Dendritic cell treated with granulocyte-macrophage colony-stimulating factor and Interleukin-4, amounts not matched to agents 40 ng/mL and 50 ng/mL, for 4 days (primary cell): ENCODE data around the gene CIROP.

ENCODE experiments used
- H3K27ac Mint-ChIP-seq: one replicate; pipeline ENCODE4 v1.8.0; 2022; ENCODE audit warnings: mild to moderate bottlenecking, mixed read lengths
- H3K27me3 Mint-ChIP-seq: one replicate; pipeline ENCODE4 v1.8.0; 2022; ENCODE audit warnings: mild to moderate bottlenecking, mixed read lengths
- H3K36me3 Mint-ChIP-seq: one replicate; pipeline ENCODE4 v1.8.0; 2022; ENCODE audit warnings: low read depth, mixed read lengths
- H3K4me1 Mint-ChIP-seq: one replicate; pipeline ENCODE4 v1.8.0; 2022; ENCODE audit warnings: low read depth, mixed read lengths
- H3K4me3 Mint-ChIP-seq: one replicate; pipeline ENCODE4 v1.8.0; 2022; ENCODE audit warnings: mild to moderate bottlenecking, moderate library complexity, mixed read lengths
- H3K9me3 Mint-ChIP-seq: one replicate; pipeline ENCODE4 v1.8.0; 2022; ENCODE audit warnings: mixed read lengths
- intact Hi-C: fragments of 100-400 bp; cut with micrococcal nuclease; formaldehyde crosslinking; loops from one replicate; pipeline ENCODE4 v1.15.0; 2022

CIROP gene

DNA sequence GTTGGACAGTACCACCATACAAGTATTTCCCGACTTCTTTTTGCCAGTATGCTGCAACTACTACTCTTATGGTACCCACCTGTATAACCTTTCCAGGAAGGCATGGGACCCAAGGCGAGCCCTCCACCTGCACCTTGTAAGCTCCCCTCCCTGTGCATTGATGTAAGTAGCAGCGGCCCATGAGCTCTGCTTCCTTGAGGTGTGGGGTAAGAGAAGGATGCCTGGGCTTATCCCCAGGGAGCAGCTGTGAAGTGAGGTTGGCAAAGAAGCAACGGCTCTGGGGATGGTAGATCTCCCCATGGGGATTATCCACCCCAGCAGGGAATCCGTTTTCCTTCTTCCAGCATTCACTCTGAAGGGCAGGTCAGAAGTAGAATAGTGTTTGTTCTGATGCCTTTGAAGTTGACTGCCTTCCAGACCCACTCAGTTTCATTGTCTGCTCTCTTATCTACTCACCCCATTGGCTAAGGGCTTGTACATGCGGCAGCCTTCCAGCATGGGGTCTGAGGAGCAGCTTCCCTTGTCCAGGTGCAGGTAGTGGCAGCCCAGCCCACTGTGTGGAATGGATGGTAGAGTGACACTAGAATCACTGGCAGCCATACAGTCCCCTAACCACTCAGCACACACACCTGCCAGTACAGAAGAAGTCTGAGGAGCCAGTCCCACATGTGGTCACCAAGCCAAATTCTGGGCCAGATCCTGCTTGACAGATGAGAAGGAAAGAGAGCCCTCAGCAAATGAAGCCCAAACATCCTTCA lies 3.4 kb downstream of the CIROP start:
- intact Hi-C loops: no loop called here

DNA sequence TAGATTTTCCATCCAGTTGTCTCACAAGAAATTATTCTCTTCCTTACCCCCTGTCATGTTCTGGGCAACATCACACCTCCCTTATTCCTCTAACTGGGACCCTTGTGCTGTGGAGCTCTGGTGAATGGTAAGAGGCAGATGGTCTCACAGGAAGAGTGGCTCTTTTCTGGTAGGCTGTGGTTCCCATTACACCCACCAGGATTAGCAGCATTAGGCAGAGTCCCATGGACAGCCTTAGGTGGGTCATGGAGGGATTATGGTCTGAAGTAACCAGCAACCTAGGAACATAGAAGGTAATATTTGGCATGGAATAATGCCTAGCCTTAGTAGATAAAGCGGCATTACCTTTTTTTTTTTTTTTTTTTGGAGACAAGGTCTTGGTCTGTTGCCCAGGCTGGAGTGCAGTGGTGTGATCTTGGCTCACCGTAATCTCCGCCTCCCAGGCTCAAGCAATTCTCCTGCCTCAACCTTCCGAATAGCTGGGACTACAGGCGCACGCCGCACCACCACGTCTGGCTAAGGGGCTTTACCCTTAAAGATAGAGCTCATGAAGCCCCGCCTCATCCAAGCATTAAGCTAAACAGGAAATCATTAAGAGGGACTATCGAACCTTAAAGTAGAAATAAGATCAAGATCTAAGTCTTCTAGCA lies 5.5 kb downstream of the CIROP start:
- H3K27me3 Mint-ChIP-seq: no peaks in the 10 kb centered on the region
- no peak overlapping the region for H3K4me3 Mint-ChIP-seq

More for the DNA sequence above, 3.4 kb downstream of the CIROP start:
- no peaks in the 10 kb centered on the region for H3K27me3 Mint-ChIP-seq
- H3K9me3 Mint-ChIP-seq: no peaks in the 10 kb centered on the region
- no peak overlapping the region for H3K4me3 Mint-ChIP-seq
- no peaks in the 10 kb centered on the region for H3K36me3 Mint-ChIP-seq
- H3K27ac Mint-ChIP-seq: peak overlapping the region; percentile 66
- peaks cover 83% of the 10 kb centered on the region for H3K4me1 Mint-ChIP-seq

DNA sequence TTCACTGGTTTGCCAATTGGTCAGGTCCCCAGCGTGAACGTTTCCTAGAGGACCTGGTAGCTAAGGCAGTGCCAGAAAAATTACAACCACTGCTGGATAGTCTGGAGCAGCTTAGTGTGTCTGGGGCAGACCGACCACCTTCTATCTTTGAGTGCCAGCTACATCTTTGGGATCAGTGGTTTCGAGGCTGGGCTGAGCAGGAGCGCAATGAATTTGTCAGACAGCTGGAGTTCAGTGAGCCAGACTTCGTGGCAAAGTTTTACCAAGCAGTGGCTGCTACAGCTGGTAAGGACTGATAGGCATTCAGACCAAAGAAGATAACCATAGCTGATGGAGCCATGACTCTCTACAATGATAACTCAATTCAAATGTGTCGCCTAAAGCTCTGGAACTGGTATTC lies 7.0 kb downstream of the CIROP start:
- H3K4me3 Mint-ChIP-seq: no peak overlapping the region
- intact Hi-C loops: no loop called here

More for the DNA sequence above, 5.5 kb downstream of the CIROP start:
- H3K4me1 Mint-ChIP-seq: peaks cover 65% of the 10 kb centered on the region
- intact Hi-C loops: no loop called here
- H3K36me3 Mint-ChIP-seq: no peaks in the 10 kb centered on the region
- no peaks in the 10 kb centered on the region for H3K9me3 Mint-ChIP-seq
- H3K27ac Mint-ChIP-seq: no peak overlapping the region

DNA sequence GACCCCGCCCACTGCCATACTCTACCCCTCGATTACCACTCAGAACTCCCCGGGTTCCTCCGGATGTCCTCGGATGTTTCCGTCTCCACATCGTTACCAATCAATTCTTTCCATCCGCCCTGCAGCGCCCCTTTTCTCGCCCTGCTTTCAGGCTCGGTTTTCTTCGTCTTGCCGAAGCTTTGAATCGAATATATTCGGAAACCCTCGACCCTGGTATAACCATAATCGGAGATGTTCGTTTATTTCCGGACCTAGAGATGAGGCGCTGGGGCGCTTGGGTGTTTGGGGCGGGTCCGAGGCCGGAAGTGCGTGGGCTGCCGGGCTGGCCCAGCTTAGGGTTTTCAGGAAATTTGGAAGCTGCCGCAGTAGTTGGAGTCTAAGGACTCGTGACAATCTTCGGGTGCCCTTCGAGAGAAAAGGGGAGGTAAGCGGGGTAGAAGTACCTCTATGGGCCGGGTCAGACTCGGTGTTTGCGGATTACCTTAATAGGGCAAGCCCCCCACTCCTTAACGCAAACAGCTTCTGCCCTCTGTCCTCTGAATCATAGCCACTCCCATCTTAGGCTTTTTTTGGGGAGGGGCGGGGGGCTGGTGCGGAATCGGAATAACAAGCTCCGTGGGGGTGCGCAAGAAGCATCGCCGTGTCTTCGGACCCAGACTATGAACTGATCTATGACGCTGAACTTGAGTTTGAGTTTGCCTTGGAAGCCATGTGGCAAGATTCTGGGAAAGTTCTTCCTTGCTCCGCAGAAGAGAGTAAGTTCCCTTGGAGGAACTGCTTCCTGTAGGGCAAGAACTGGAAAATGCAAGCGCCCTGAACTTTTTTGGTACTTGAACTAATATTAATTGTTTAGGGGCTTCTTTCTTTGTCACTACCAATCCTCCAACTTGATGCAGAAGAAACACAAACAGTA lies 9.3 kb downstream of the CIROP start, which contains the start of gene C14orf119:
Gene C14orf119 (plus strand): TSS at position 310 of the 913 bp plus-strand sequence. CDS start 2,154 bp downstream, outside the sequence.
- Mint-ChIP-seq H3K4me3 (no peak within 1 kb of the TSS), H3K27me3 (no peaks in the 10 kb centered on the region), H3K9me3 (no peaks in the 10 kb centered on the region), H3K27ac (no peak within 1 kb of the TSS), H3K4me1 (peaks cover 53% of the 10 kb centered on the region), H3K36me3 (peaks cover 29% of the 10 kb centered on the region)
- intact Hi-C loops: no loop called here

More for the DNA sequence above, 7.0 kb downstream of the CIROP start:
- Mint-ChIP-seq H3K9me3 (no peaks in the 10 kb centered on the region), H3K36me3 (peaks cover 6% of the 10 kb centered on the region), H3K4me1 (peaks cover 63% of the 10 kb centered on the region), H3K27me3 (no peaks in the 10 kb centered on the region), H3K27ac (no peak overlapping the region)

DNA sequence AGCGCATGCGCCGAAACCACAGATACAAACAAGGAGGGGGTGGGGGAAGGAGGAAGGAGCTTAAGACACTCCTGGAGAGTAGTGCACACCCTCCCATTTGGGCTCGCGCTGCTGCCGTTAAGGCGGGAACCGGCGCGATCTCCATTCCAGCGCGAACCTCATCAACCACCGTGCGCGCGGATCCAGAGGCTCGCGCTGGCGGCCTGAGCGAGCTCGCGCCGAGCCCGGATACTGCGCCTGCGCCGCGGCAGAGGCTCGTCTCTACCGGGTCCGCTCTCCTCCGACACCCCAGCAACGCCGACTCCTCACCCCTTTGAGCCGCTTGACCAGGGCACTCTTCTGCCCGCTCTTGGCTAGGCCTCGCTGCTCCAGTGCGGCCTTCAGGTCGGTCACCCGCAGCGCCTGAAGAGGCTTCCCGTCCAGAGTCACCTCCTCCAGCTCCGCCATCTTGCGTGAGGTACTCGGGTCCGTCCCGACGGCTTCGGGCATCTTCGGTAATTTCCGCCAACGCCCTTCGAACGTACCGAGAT lies 10.1 kb downstream of the CIROP start, which contains the start of gene ACIN1:
Gene ACIN1 (minus strand): TSS at position 471 of the 530 bp plus-strand sequence. CDS start 24 bp downstream, at position 447.
- H3K4me1 Mint-ChIP-seq: peaks cover 53% of the 10 kb centered on the region
- H3K27ac Mint-ChIP-seq: no peak within 1 kb of the TSS
- intact Hi-C loops: loop anchor here (1.0 kb wide), 1 partner anchor 9 kb away; no protein-coding TSS in a partner anchor
- no peak within 1 kb of the TSS for H3K4me3 Mint-ChIP-seq
- no peaks in the 10 kb centered on the region for H3K9me3 Mint-ChIP-seq
- peaks cover 36% of the 10 kb centered on the region for H3K36me3 Mint-ChIP-seq
- H3K27me3 Mint-ChIP-seq: no peaks in the 10 kb centered on the region

DNA sequence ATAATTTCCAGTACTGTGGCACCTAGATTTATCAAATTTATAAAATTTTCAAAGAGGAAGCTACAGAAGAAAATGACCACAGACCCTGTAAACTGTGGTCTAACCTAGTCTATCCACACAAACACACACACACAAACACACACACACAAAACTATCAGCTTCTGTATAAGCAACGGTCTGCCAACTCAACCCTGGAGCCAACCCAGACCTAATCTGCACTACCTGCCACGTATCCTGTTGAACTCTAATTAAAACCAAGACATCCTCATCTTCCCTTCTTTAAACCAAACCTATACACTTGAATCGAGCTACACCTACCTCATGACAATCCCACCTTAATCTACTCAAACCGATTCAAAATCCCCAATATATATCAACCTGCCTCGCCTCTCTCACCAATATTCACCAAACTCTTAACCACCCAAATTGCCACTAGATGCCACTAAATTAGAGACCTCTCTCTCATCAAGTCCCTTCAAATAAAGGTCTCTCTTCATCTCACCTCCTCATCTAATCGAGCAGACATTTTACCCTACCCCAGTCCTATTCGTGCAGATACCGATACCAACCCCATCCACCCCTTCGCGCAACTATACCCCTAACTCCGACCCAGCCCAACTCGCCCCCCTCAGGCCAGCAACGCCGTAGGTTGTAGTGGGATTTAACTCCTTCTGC lies 10.7 kb downstream of the CIROP start:
- Mint-ChIP-seq H3K4me3 (no peak overlapping the region), H3K27me3 (no peaks in the 10 kb centered on the region), H3K27ac (no peak overlapping the region), H3K36me3 (peaks cover 42% of the 10 kb centered on the region), H3K4me1 (peaks cover 52% of the 10 kb centered on the region), H3K9me3 (no peaks in the 10 kb centered on the region)
- intact Hi-C loops: loop anchor here (1.0 kb wide), 1 partner anchor 9 kb away; no protein-coding TSS in a partner anchor

DNA sequence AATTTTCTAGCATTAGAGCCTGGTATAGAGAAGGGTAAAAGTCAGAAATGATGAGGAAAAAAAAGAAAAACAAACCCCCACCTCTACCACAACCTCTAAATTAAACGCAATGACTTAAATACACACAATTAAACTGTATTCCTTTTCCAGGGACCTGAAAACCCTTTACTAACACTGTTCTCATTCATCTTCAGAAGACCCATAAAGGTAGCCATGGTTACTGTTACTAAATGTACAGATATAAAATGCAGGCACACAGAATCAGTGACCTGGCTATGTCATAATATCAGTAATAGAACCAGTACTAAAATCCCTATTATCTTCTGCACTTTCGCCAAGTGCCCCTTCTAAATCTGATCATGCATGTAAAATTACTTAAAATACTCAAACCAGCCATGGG lies 11.3 kb downstream of the CIROP start:
- Mint-ChIP-seq H3K36me3 (peaks cover 48% of the 10 kb centered on the region), H3K27me3 (no peaks in the 10 kb centered on the region), H3K9me3 (no peaks in the 10 kb centered on the region), H3K4me3 (no peak overlapping the region), H3K4me1 (peaks cover 52% of the 10 kb centered on the region), H3K27ac (no peak overlapping the region)
- intact Hi-C loops: no loop called here

DNA sequence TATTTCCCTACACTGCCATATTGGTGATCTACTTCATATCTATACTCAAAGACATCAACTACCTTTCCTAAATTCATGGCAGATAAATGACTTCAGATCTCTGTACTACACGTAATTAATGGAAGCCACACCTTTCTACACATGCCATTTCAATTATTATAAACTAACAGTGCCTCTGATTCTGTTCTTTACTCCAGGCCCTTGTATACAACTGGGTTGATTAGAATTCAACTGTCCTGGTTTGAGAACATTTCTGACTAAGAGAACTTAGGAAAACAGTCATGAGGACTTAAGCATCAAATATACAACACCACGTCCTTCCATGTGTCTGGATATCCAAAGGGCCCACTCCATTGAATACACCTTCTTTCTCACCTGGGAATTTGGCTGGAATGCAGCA lies 11.7 kb downstream of the CIROP start:
- Mint-ChIP-seq H3K36me3 (peaks cover 52% of the 10 kb centered on the region), H3K27ac (no peak overlapping the region), H3K27me3 (no peaks in the 10 kb centered on the region), H3K4me1 (peaks cover 56% of the 10 kb centered on the region), H3K9me3 (no peaks in the 10 kb centered on the region), H3K4me3 (no peak overlapping the region)
- intact Hi-C loops: no loop called here

DNA sequence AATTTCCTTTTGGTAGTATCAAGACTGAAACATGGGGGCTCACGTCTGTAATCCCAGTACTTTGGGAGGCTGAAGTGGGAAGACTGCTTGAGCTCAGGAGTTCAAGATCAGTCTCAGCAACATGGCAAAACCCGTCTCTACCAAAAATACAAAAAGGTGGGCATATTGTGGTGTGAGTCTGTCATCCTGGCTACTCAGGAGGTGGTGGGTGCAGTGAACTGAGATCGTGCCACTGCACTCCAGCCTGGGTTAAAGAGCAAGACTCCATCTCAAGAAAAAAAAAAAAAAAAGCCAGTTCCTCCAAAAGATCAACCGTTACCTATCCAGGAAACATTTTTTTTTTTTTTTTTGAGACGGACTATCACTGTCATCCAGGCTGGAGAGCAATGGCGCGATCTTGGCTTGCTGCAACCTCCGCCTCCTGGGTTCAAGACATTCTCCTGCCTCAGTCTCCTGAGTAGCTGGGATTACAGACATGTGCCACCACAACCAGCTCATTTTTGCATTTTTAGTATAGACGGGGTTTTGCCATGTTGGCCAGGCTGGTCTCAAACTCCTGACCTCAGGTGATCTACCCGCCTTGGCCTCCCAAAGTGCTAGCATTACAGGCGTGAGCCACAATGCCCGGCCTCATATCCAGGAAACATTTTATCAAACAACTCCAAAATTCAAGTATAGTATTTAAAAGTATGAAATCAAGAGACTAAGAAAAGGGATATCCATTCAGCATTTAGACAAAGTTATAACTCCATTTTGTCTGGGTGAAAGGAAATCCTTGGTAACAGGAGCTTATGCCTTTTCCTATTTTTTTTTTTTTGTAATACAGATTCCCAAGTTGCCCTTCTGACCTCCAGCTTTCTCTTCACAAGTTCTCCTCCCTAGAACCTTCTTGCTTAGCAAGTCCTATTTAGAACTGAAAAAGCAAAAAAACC lies 13.2 kb downstream of the CIROP start:
- peak overlapping the region; percentile 44 for H3K27ac Mint-ChIP-seq
- no peak overlapping the region for H3K4me3 Mint-ChIP-seq

DNA sequence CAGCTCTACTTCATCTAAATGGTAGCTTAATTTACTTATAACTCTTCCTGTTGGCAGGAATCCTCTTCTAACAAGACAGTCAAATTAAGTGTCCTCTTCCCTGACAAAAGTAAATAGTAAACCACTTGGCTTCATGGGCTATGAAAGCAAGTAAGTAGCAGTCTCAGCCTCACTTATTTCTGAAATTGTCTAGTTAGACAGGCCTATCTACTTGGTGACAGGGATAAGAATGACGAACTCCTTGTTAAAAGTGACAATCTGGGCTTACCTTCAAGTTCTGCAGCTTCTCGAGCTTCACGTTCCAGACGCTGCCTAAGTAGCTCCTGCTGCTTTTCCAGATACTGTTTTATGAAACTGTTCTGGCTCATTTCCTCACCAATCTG lies 14.5 kb downstream of the CIROP start:
- no peaks in the 10 kb centered on the region for H3K27me3 Mint-ChIP-seq
- peaks cover 68% of the 10 kb centered on the region for H3K4me1 Mint-ChIP-seq
- H3K4me3 Mint-ChIP-seq: no peak overlapping the region
- peaks cover 81% of the 10 kb centered on the region for H3K36me3 Mint-ChIP-seq
- intact Hi-C loops: no loop called here
- H3K27ac Mint-ChIP-seq: peak overlapping the region; percentile 44
- H3K9me3 Mint-ChIP-seq: no peaks in the 10 kb centered on the region

More for the DNA sequence above, 13.2 kb downstream of the CIROP start:
- Mint-ChIP-seq H3K9me3 (no peaks in the 10 kb centered on the region), H3K36me3 (peaks cover 68% of the 10 kb centered on the region), H3K4me1 (peaks cover 57% of the 10 kb centered on the region), H3K27me3 (no peaks in the 10 kb centered on the region)
- intact Hi-C loops: no loop called here

DNA sequence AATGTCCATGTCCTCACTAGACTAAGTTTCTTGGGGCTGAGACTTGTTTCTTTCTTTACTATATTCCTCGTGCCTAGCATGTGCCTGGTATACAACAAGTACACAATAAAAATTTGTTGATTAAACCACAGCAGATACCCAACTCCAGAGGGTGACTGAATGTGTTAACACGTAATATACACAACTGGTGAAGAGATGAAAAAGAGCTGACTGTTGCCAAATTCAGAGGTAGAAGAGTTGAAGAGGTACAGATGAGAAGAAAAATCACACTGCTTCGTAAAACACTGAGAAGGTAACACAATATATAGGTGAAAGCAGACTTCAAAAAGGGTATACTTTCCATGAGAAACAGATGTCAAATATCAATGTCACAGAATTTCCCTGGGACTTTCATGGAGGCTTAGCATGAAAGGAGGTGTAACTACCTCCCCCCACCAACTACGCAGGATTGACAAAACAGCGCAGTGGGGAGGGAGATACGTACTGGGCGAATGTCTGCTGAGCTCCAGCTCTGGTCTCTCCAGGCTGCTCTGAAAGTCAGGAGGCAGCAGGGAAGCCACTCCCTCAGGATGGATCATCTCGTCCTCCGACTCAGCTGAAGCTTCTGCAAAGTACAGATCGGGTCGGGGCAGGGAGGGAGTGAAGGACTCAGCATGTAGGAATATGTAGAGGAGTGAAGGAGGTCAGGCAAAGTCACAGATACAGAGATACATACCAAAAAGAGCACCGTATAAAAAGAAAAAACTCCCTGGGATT lies 15.1 kb downstream of the CIROP start:
- intact Hi-C loops: no loop called here
- peak overlapping the region; percentile 32 for H3K27ac Mint-ChIP-seq
- no peaks in the 10 kb centered on the region for H3K27me3 Mint-ChIP-seq
- H3K4me3 Mint-ChIP-seq: no peak overlapping the region
- peaks cover 87% of the 10 kb centered on the region for H3K36me3 Mint-ChIP-seq
- peaks cover 73% of the 10 kb centered on the region for H3K4me1 Mint-ChIP-seq
- no peaks in the 10 kb centered on the region for H3K9me3 Mint-ChIP-seq

DNA sequence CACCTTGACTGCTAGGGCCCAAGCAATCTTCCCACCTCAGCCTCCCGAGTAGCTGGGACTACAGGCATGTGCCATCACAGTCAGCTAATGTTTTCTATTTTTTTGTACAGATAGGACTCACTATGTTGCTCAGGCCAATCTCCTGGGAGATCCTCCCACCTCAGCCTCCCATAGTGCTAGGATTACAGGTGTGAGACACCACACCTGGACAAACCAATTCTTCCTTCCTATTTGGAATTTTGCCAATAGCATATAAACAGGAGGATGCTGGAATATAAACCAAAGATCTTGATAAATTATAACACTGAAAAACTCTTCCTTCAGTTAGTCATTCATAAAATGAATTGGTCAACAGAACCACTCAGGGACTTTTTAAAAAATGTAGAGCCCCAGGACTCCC lies 18.2 kb downstream of the CIROP start:
- H3K27me3 Mint-ChIP-seq: no peaks in the 10 kb centered on the region
- peaks cover 94% of the 10 kb centered on the region for H3K36me3 Mint-ChIP-seq
- no peak overlapping the region for H3K4me3 Mint-ChIP-seq
- intact Hi-C loops: no loop called here
- H3K4me1 Mint-ChIP-seq: peaks cover 61% of the 10 kb centered on the region
- H3K9me3 Mint-ChIP-seq: no peaks in the 10 kb centered on the region
- H3K27ac Mint-ChIP-seq: peak overlapping the region; percentile 58
